Left ventricle myocardium inferior (tissue), 1 donor: ENCODE data around the gene PPP1R14B. TPM values are rescaled to one million over a fixed set of nuclear protein-coding genes. Genes with fewer than 3 reads are reported as not detected.

Source experiments
- DNase-seq: peaks from one replicate; pipeline ENCODE4 v3.0.0-alpha.2; 2020
- H3K27ac ChIP-seq: fragments of 200-600 bp; replicated peaks from 2 replicates; pipeline ENCODE4 v1.8.0; 2021
- H3K27me3 ChIP-seq: fragments of 200-600 bp; 2 replicates; pipeline ENCODE4 v1.8.0; 2021; ENCODE audit warnings: low read depth
- H3K36me3 ChIP-seq: fragments of 200-600 bp; 2 replicates; pipeline ENCODE4 v1.8.0; 2021
- H3K4me1 ChIP-seq: fragments of 200-600 bp; 2 replicates; pipeline ENCODE4 v1.8.0; 2021
- H3K4me3 ChIP-seq: fragments of 200-600 bp; 2 replicates; pipeline ENCODE4 v1.8.0; 2021; ENCODE audit warnings: mild to moderate bottlenecking, moderate library complexity
- H3K9me3 ChIP-seq: fragments of 200-600 bp; replicated peaks from 2 replicates; pipeline ENCODE4 v1.8.0; 2021
- intact Hi-C: fragments of 100-400 bp; cut with micrococcal nuclease; formaldehyde crosslinking; loops from one replicate; pipeline ENCODE4 v1.11.0; 2022
- total RNA-seq: library from RNA; stranded (reverse); fragmentation: NEBNext Ultra II Directional; extraction: Animal tissue kit (Norgen Biotek cat#: 25700); gene quantifications from one replicate; pipeline ENCODE4 v1.2.1, GENCODE V29; 2021
- TF ChIP-seq, protein P1 (sequence below): fragments of 200-600 bp; IDR thresholded peaks from 2 replicates; pipeline ENCODE4 v1.8.0; 2021; ENCODE audit warnings: antibody characterized with exemption, mild to moderate bottlenecking, borderline replicate concordance
- donor health status: DM: no; HTN: yes; CAD: no; lungs with severe emphysema.

Gene PPP1R14B
- total RNA-seq, 1 donor from 2014 or later: 102 TPM

DNA sequence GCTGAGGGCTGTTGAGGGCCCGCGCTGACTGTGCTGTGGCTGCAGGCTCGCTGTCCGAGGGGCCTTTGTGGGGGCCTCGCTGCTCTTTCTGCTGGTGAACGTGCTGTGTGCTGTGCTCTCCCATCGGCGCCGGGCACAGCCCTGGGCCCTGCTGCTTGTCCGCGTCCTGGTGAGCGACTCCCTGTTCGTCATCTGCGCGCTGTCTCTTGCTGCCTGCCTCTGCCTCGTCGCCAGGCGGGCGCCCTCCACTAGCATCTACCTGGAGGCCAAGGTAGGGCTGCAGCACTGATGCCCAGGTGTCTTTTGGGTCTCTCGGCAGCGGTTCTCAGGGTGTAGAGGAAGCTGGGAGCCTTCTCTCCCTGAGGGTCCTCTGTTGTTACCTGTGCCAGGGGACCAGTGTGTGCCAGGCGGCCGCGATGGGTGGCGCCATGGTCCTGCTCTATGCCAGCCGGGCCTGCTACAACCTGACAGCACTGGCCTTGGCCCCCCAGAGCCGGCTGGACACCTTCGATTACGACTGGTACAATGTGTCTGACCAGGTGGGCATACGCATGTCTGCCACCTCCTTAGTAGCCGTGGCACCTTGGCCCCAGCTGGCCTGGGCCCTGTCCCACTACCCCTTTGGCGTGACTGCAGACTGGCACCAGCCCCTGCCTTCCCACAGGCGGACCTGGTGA, 41.1 kb upstream of the PPP1R14B start:
- peaks cover 32% of the 10 kb centered on the region for H3K27me3 ChIP-seq
- H3K4me1 ChIP-seq: peaks cover 52% of the 10 kb centered on the region
- TF ChIP-seq, protein P1, sequence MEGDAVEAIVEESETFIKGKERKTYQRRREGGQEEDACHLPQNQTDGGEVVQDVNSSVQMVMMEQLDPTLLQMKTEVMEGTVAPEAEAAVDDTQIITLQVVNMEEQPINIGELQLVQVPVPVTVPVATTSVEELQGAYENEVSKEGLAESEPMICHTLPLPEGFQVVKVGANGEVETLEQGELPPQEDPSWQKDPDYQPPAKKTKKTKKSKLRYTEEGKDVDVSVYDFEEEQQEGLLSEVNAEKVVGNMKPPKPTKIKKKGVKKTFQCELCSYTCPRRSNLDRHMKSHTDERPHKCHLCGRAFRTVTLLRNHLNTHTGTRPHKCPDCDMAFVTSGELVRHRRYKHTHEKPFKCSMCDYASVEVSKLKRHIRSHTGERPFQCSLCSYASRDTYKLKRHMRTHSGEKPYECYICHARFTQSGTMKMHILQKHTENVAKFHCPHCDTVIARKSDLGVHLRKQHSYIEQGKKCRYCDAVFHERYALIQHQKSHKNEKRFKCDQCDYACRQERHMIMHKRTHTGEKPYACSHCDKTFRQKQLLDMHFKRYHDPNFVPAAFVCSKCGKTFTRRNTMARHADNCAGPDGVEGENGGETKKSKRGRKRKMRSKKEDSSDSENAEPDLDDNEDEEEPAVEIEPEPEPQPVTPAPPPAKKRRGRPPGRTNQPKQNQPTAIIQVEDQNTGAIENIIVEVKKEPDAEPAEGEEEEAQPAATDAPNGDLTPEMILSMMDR: no peak
- H3K27ac ChIP-seq: no peak overlapping the region
- intact Hi-C loops: no loop called here
- no peak overlapping the region for H3K4me3 ChIP-seq
- no peak for DNase-seq
- no peaks in the 10 kb centered on the region for H3K9me3 ChIP-seq
- no peaks in the 10 kb centered on the region for H3K36me3 ChIP-seq

DNA sequence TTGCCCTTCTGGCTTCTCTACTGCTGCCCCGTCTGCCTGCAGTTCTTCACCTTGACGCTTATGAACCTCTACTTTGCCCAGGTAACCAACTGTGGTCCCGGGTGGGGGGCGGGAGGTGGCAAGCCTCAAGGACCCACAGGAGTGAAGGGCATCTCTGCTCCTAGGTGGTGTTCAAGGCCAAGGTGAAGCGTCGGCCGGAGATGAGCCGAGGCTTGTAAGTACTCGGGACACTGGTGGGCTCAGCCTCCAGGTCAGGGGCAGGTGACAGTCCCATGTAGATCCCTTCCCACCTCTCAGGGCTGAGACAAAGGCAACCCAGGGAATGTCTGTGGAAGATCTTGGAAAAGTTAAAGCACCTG, 40.0 kb upstream of the PPP1R14B start:
- Histone ChIP-seq H3K36me3 (peaks cover 9% of the 10 kb centered on the region), H3K27ac (no peak overlapping the region), H3K9me3 (no peaks in the 10 kb centered on the region), H3K4me1 (peaks cover 52% of the 10 kb centered on the region), H3K4me3 (no peak overlapping the region), H3K27me3 (peaks cover 21% of the 10 kb centered on the region)
- DNase-seq: no peak
- TF ChIP-seq, protein P1: no peak
- intact Hi-C loops: no loop called here

DNA sequence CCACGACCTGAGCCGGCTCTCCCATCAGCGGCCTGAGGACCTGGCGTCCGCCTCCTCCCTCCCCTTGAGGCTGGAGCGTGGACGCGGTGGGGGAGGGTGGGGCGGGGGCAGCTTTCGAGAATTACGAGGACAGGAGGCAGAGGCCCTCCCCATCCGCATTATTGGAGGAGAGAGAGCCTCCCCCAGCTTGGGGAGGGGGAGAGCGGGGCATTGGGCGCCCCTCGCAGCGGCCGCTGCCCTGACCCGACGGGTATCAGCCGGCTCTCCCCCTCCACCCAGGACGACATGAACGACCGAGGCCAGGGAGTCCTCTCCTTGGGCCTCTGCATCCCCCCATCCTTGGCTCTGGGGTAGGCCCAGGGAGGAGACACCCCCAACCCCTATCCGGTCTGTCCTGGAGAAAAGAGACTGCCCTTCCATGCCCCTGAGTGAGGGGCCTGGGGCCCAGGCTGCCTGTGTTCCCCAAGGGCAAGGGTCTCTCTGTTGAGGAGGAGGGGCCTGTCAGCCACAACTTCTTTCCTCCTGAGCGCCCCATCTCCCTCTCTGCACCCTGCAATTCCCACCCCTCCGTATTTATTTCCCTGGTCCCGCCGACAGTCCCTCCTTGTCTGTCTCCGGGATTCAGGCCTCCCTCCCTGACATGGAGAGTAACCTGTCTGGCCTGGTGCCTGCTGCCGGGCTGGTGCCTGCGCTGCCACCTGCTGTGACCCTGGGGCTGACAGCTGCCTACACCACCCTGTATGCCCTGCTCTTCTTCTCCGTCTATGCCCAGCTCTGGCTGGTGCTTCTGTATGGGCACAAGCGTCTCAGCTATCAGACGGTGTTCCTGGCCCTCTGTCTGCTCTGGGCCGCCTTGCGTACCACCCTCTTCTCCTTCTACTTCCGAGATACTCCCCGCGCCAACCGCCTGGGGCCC, 39.4 kb upstream of the PPP1R14B start:
- DNase-seq: no peak
- Histone ChIP-seq H3K36me3 (peaks cover 15% of the 10 kb centered on the region), H3K4me1 (peaks cover 52% of the 10 kb centered on the region), H3K27me3 (peaks cover 15% of the 10 kb centered on the region), H3K4me3 (peak overlapping the region; percentile 92), H3K27ac (peak overlapping the region; percentile 98), H3K9me3 (no peaks in the 10 kb centered on the region)
- TF ChIP-seq, protein P1: no peak
- intact Hi-C loops: no loop called here

DNA sequence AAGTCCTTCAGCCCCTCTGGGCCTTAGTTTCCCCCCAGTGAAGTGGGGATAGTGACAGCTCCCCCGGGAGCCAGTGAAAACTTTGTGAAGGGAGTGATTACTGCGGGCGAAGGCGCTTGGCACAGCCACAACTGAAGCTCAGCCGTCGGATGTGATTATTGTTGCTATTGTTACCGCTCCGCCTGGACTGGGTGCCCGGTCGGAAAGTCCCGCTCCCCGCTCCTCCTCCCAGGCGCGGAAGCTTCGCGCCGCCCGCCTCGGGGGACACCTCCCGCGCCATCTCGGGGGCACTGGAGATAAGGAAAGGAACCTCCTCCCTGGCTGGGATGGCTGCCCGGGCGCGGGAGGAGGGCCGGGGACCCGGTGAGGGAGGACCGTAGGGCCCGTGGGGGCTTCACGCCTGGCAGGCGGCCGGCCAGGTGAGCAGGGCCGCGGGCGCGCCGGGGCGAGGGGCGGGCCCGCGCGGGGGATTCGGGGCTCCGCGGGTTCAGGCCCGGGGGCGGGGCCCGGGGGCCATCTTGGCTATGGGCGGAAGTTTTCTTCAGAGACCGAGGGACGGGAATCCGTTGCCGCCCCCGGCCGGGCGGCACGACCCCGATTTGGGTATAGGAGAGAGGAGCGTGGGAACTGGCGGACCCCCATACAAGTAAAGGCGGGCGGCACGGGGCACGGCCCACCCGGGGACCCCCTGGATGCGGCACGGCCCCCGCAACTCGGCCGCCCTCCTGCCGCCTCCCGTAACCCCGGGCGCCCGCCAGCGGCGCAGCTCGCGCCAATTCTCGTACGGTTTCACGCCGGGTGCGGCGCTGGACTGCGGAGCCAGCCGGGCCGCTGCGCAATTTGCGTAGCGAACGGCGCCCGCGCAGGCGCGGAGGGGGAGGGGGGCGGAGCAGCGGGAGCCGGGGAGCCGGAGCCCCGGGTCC, 38.5 kb upstream of the PPP1R14B start, which contains the start of gene GPR137:
TSS of gene GPR137 (plus strand) at position 887 of the 923 bp plus-strand sequence. CDS start 677 bp downstream, outside the sequence.
- TF ChIP-seq, protein P1: no peak
- Histone ChIP-seq H3K27me3 (peaks cover 6% of the 10 kb centered on the region), H3K27ac (peak within 1 kb of the TSS; percentile 98), H3K4me3 (peak within 1 kb of the TSS; percentile 92), H3K4me1 (peaks cover 54% of the 10 kb centered on the region), H3K9me3 (no peaks in the 10 kb centered on the region), H3K36me3 (peaks cover 22% of the 10 kb centered on the region)
- DNase-seq: peak; percentile 88
- intact Hi-C loops: no loop called here
